Ishikawa (cell line): ENCODE results near the gene SERPINB6.

Experiments used
- CEBPB ChIP-seq: IDR thresholded peaks from 2 replicates; pipeline ENCODE4 v1.6.1; 2012
- CREB1 ChIP-seq: IDR thresholded peaks from 2 replicates; pipeline ENCODE4 v1.6.1; 2012; ENCODE audit warnings: low read depth
- EGR1 ChIP-seq: IDR thresholded peaks from 2 replicates; pipeline ENCODE4 v1.6.1; 2012
- EP300 ChIP-seq: IDR thresholded peaks from 2 replicates; pipeline ENCODE4 v1.6.1; 2012; ENCODE audit warnings: borderline replicate concordance
- FOXM1 ChIP-seq: IDR thresholded peaks from 2 replicates; pipeline ENCODE4 v1.6.1; 2012; ENCODE audit warnings: low read depth, borderline replicate concordance
- NFIC ChIP-seq: IDR thresholded peaks from 2 replicates; pipeline ENCODE4 v1.6.1; 2012
- RAD21 ChIP-seq: IDR thresholded peaks from 2 replicates; pipeline ENCODE4 v1.6.1; 2012; ENCODE audit warnings: low read depth
- TAF1 ChIP-seq: IDR thresholded peaks from 2 replicates; pipeline ENCODE4 v1.6.1; 2012; ENCODE audit warnings: low read depth, mild to moderate bottlenecking
- TCF12 ChIP-seq: IDR thresholded peaks from 2 replicates; pipeline ENCODE4 v1.6.1; 2012; ENCODE audit warnings: low read depth
- TEAD4 ChIP-seq: IDR thresholded peaks from 2 replicates; pipeline ENCODE4 v1.6.1; 2012
- YY1 ChIP-seq: IDR thresholded peaks from 2 replicates; pipeline ENCODE4 v1.6.1; 2012; ENCODE audit warnings: low read depth
- ZBTB7A ChIP-seq: IDR thresholded peaks from 2 replicates; pipeline ENCODE4 v1.6.1; 2012; ENCODE audit warnings: low read depth
- TF ChIP-seq, protein P1 (sequence below): IDR thresholded peaks from 2 replicates; pipeline ENCODE4 v1.6.1; 2012
- TF ChIP-seq, protein P2 (sequence below): IDR thresholded peaks from 2 replicates; pipeline ENCODE4 v1.6.1; 2012; ENCODE audit warnings: low read depth, mild to moderate bottlenecking
- TF ChIP-seq, protein P3 (sequence below): IDR thresholded peaks from 2 replicates; pipeline ENCODE4 v1.6.1; 2012

SERPINB6 gene

DNA sequence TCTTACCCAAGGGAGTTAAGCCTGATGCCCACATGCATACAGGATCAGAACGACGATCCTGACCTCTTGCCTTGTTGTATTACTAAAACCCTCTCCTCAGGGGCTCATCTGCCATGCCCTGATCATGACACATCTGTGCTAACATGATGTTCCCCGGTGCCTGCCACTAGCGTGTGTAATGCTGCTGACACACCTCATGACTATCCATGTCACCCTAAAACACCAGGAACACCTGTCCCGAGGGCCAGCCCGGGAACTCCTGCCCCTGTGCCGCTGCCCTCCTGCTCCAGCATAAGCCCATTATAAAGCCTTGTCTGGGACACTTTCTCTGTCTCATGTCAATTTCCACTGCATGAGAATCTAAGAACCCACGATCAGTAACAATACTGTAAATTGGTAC, 7.6 kb downstream of the SERPINB6 start:
- no peak for TF ChIP-seq TEAD4

DNA sequence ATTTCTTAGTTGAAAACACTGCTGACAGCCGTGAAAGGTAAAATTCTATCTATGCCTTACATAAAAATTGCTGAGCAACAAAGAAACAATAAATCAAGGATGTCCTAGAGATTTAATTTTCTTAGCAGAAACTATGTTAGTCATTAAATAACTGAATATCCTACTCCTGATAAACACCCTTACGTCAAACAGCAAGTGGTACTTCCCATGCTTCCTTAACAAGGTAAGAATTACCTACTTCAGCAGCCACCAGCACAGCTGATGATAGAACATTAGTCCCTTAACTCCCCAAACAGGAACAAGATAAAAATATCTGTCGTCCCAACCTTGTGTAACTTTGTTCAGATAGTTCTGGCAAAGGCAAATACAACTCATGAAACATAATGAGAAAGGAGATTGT, 8.7 kb downstream of the SERPINB6 start:
- TF ChIP-seq NFIC: no peak
- no peak for TF ChIP-seq CEBPB
- TF ChIP-seq TCF12: no peak
- no peak for TF ChIP-seq TAF1
- TF ChIP-seq ZBTB7A: no peak
- TF ChIP-seq, protein P1, sequence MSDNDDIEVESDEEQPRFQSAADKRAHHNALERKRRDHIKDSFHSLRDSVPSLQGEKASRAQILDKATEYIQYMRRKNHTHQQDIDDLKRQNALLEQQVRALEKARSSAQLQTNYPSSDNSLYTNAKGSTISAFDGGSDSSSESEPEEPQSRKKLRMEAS: no peak
- TF ChIP-seq, protein P2, sequence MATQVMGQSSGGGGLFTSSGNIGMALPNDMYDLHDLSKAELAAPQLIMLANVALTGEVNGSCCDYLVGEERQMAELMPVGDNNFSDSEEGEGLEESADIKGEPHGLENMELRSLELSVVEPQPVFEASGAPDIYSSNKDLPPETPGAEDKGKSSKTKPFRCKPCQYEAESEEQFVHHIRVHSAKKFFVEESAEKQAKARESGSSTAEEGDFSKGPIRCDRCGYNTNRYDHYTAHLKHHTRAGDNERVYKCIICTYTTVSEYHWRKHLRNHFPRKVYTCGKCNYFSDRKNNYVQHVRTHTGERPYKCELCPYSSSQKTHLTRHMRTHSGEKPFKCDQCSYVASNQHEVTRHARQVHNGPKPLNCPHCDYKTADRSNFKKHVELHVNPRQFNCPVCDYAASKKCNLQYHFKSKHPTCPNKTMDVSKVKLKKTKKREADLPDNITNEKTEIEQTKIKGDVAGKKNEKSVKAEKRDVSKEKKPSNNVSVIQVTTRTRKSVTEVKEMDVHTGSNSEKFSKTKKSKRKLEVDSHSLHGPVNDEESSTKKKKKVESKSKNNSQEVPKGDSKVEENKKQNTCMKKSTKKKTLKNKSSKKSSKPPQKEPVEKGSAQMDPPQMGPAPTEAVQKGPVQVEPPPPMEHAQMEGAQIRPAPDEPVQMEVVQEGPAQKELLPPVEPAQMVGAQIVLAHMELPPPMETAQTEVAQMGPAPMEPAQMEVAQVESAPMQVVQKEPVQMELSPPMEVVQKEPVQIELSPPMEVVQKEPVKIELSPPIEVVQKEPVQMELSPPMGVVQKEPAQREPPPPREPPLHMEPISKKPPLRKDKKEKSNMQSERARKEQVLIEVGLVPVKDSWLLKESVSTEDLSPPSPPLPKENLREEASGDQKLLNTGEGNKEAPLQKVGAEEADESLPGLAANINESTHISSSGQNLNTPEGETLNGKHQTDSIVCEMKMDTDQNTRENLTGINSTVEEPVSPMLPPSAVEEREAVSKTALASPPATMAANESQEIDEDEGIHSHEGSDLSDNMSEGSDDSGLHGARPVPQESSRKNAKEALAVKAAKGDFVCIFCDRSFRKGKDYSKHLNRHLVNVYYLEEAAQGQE: no peak
- TF ChIP-seq, protein P3, sequence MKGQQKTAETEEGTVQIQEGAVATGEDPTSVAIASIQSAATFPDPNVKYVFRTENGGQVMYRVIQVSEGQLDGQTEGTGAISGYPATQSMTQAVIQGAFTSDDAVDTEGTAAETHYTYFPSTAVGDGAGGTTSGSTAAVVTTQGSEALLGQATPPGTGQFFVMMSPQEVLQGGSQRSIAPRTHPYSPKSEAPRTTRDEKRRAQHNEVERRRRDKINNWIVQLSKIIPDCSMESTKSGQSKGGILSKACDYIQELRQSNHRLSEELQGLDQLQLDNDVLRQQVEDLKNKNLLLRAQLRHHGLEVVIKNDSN: no peak
- TF ChIP-seq EGR1: no peak
- TF ChIP-seq CREB1: no peak
- no peak for TF ChIP-seq YY1
- no peak for TF ChIP-seq RAD21
- TF ChIP-seq FOXM1: no peak

DNA sequence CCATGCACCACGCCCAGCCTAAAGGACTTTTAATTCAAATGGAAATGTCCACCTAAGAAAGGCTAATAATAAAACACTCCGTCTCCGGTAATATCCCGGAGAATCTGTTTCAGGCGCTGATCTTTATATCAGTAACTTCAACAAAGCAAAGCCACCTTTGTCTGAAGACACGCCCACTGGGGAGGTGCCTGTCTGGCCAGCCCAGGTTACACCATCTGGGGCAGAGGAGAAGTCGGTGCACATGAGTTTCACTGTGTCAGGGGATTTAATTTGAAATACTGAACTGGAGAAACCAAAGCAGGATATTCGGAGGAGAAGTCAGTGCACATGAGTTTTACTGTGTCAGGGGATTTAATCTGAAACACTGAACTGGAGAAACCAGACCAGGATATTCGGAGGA, 9.4 kb downstream of the SERPINB6 start:
- TF ChIP-seq CREB1: no peak
- no peak for TF ChIP-seq YY1
- TF ChIP-seq TAF1: no peak
- no peak for TF ChIP-seq CEBPB
- TF ChIP-seq, protein P3: no peak
- TF ChIP-seq, protein P1: no peak
- no peak for TF ChIP-seq TCF12
- no peak for TF ChIP-seq FOXM1

DNA sequence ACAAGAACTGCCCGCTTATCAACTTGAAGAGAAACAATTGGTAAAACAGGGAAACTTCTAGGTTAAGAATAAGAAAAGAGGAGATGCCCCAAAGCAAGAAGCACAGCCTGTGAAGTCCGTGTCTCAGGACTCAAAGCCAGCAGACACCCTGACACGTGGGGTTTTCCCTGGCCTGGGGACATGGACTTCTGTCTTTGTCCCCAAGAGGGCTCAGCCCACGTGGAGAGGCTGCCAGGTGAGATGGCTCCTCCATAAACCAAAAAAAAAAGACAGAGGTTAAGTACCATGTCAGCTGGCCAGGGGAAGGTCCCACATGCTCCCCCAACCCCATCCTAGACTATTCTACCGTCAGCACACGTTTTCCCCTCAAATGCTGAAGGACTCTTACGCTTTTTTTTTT, 9.9 kb downstream of the SERPINB6 start:
- TF ChIP-seq CEBPB (no peak), RAD21 (no peak), YY1 (no peak), ZBTB7A (no peak), NFIC (no peak), EGR1 (no peak), EP300 (no peak), TCF12 (no peak), TEAD4 (no peak), CREB1 (no peak)
- TF ChIP-seq, protein P3: no peak
- TF ChIP-seq, protein P2: no peak
- TF ChIP-seq, protein P1: no peak

DNA sequence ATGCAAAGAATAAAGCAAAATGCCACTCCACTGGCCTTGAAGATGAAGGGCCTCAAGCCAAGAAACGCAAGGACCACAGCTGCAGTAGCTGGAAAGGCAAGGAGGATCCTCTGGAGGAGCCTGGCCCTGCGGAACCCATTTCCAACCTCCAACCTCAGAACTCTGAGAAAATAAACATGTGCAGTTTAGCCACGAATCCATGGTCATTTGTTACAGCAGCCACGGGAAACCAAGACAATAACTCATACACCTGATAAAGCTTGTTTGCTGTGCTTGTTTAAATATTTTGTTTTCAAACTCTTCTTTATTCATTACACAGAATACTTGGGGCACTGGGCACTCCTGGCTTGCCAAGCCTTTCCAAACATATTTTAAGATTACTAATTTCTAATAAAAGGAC, 10.4 kb downstream of the SERPINB6 start:
- TF ChIP-seq, protein P1: no peak
- TF ChIP-seq ZBTB7A (no peak), YY1 (no peak), CREB1 (no peak), RAD21 (no peak), NFIC (no peak), TCF12 (no peak), EP300 (no peak), TEAD4 (no peak)
